Measurements from ENCODE around the gene BEST4.
"Not testable (repeated sequence)": the region's sequence is repeated elsewhere in the genome, so short reads cannot be mapped to it uniquely, and the experiment has no call there.

BEST4 gene

GRCh38 chr1:44803062-44803311 is 15.0 kb upstream of the BEST4 start:
- DNase-seq (ENCODE audit: low read depth in 4 of 4, low spot score in 1 of 4): no peak

GRCh38 chr1:44802306-44803061 is 14.5 kb upstream of the BEST4 start:
- DNase-seq (ENCODE audit: low read depth in 4 of 4, low spot score in 1 of 4): no peak

GRCh38 chr1:44801491-44802305 is 13.7 kb upstream of the BEST4 start:
- DNase-seq (ENCODE audit: low read depth in 4 of 4, low spot score in 1 of 4): no peak

DNA sequence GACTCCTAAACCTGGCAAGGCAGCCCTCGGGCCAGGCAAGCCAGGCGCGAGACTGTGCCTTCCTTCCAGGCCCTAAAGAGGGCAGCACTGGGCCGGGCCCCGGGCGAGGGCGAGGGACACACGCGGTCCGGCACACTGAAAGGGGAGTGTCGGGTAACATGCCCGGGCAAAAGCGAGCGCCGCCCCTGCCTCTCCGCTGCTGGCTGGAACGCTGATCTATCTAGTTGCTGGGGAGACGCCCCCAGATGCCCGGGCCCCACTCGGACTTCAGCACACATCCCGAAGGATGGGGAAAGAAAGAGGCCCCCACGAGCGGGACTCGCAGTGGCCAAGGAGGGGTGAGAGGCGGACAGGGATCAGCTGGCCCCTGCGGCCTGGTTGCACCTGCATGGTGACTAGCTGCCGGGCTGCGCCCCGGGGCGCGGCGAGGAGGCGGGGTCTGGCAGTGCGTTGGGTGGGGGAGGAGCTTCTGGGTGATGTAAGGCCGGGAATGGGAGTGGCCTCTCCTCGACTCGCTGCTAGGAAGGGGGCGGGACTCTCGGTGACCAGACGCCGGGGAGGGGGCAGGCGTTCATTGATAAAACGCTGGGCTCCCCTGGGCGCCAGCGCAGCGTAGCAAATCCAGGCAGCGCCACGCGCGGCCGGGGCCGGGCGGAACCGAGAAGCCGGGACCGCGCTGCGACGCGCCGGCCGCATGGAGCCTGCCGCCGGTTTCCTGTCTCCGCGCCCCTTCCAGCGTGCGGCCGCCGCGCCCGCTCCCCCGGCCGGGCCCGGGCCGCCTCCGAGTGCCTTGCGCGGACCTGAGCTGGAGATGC is 12.0 kb upstream of the BEST4 start, which contains the start of gene PLK3:
TSS of gene PLK3 (plus strand) at position 608 of the 815 bp plus-strand sequence. CDS start at position 695, 87 bp downstream.
- peak; percentile 91 to 98 (median 98) for DNase-seq (ENCODE audit: low read depth in 4 of 4, low spot score in 1 of 4)

GRCh38 chr1:44798481-44799365 is 10.8 kb upstream of the BEST4 start:
- no peak for DNase-seq (ENCODE audit: low read depth in 4 of 4, low spot score in 1 of 4)

GRCh38 chr1:44797886-44798285 is 9.9 kb upstream of the BEST4 start:
- DNase-seq (ENCODE audit: low read depth in 4 of 4, low spot score in 1 of 4): not testable (repeated sequence)

DNA sequence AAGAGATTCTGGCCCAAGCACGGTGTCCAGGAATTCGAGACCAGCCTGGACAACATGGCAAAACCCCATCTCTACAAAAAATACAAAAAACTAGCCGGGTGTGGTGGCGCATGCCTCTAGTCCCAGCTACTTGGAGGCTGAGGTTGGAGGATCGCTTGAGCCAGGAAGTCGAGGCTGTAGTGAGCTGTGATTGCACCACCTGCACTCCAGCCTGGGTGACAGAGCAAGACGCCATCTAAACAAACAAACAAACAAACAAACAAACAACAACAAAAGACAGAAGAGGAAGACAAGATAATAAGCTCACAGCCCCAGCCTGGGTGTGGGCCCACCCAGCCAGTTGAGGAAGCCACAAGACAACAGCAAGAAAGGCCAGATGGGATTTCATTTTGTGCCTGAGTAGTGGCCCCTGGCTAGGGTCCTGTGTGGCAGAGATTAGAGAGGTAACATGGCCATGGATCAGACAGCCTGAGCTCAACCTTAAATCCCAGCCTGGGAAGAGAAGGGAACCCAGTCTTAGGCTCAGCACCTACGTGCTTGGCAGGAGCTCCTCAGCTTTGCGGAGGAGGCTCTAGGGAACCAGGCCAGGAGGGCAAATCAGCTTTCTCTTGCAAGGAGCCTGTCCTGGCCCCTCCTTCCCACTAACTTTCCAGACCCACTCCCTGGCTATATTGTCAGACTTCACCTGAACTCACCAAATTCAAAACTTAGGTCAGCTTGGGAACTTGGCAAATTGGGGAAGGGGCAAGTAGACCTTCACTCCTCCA is 4.9 kb upstream of the BEST4 start:
- DNase-seq (ENCODE audit: low read depth in 4 of 4, low spot score in 1 of 4): no peak

DNA sequence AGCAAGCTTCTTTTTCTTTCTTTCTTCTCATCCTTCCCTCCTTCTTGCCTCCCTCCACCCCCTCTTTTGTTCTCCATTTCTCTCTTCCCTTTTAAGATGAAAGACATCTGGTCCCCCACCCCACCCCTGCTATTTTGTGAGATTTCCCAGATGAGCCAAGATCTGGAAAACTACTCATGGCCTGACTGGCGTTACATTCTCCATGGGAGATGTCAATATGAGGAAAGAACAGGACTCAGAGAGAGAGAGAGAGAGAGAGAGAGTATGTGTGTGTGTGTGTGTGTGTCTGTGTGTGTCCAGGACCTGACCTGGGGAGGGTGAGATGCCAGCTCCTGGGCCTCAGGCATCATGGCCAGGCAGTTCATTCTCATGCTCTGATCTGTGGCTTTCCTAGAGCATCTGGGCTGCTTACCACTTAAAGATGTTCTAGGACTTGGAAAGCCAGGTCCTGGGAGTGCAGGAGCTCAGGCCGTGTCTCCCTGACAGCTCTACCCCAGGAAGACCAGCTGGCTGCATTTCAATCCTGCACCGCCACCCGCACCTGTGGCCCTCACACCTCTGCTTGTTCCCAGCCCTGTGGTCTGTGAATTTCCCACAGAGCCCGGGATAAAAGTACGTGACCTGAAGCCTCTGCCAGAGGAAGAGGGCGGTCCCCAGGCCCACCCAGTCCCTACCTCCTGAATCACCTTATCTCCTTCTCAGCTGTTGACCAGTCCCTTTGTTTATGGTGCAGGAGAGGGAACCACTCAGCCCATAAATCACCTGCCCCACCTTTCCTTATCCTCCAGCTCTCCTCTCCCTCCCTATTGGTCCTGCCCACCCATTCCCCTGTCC is 3.2 kb upstream of the BEST4 start:
- no peak for DNase-seq (ENCODE audit: low read depth in 4 of 4, low spot score in 1 of 4)

- DNase-seq (ENCODE audit: low read depth in 4 of 4, low spot score in 1 of 4): no peak
Measured at GRCh38 chr1:44787506-44787905, 464 bp downstream of the BEST4 start.

DNA sequence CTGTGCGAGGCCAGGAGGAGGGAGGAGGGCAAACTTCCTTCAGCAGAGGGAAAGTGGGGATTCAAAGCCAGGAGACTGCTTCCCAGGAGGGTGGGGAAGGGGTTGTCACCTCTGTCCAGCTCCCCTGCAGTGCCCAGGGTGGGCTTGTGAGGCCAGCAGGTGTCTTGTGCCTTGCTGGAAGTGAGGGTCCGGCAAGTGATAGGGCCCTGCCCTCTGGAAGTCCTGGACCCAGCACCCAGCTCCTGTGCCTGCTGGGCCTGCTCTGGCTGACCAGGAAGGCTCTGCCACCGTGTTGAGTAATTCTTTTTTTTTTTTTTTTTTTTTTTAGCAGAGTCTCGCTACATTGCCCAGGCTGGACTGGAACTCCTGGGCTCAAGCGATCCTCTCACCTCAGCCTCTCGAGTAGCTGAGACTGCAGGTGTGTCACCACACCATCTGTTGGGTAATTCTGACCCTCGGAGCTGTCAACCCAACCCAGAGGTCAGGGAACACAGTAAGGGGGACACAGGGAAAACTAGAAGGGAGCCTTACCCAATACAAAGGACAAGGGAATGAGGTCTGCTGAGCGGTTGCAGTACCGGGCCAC is 1.0 kb downstream of the BEST4 start:
- no peak for DNase-seq (ENCODE audit: low read depth in 4 of 4, low spot score in 1 of 4)

GRCh38 chr1:44786138-44786840 is 1.7 kb downstream of the BEST4 start:
- DNase-seq (ENCODE audit: low read depth in 4 of 4, low spot score in 1 of 4): peak in 2 of 4 experiments; percentile 63 to 67

GRCh38 chr1:44785501-44786137 is 2.4 kb downstream of the BEST4 start:
- DNase-seq (ENCODE audit: low read depth in 4 of 4, low spot score in 1 of 4): no peak

GRCh38 chr1:44785029-44785380 is 3.0 kb downstream of the BEST4 start:
- no peak for DNase-seq (ENCODE audit: low read depth in 4 of 4, low spot score in 1 of 4)

- no peak for DNase-seq (ENCODE audit: low read depth in 4 of 4, low spot score in 1 of 4)
Measured at GRCh38 chr1:44784094-44785028, 3.6 kb downstream of the BEST4 start.

DNA sequence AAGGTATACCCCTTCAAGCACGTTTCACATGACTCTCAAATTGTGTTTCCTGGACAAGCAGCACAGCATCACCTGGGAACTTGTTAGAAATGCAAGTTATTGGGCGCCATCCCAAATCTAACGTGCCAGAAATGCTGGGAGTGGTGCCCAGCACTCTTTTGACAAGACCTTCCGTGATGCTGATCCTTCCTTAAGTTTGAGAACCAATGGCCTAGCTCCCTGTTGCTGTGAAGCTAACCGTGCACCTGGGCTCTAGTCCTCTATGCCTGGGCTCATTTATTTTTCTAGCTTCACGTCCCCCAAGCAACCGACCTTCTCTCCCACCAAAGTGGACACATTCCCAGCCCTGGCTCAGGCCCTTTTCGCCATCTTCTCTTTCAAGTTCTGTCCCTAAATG is 4.3 kb downstream of the BEST4 start:
- no peak for DNase-seq (ENCODE audit: low read depth in 4 of 4, low spot score in 1 of 4)

DNA sequence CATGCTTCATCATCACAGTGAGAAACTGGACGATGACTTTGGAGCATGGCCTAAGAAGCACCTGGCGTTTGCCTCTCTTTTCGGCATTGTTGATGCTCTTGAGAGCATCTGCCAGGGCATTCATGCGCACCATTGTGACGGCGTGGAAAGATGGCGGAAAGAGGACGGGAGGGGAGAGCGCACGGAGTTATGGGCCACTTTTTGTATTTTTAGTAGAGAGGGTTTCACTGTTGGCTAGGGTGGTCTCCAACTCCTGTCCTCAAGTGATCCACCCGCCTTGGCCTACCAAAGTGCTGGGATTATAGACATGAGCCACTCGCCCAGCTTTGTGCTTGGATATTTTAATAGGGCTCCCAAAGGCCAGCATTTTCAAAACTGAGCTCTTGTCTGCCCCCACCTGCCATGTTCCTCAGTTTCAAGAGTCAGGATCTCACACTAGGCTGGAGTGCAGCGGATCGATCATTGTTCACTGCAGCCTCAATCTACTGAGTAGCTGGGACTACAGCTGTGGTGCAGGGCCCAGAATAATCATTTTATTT is 7.3 kb downstream of the BEST4 start:
- DNase-seq (ENCODE audit: low read depth in 4 of 4, low spot score in 1 of 4): no peak
